NCI-H524 treated with DMSO at 0.1 percent for 48 hours (cell line): Measurements from ENCODE around the gene MKKS.
A peak's percentile ranks its signal among the peaks of the same experiment; 100 is the strongest.

Experiments used
- DNase-seq: peaks from one replicate; lab custom pipeline; 2025; lab: John Stamatoyannopoulos, UW

Gene MKKS

GRCh38 chr20:10433623-10434466 lies at the start of gene MKKS:
TSS of gene MKKS (minus strand) at chr20:10434222. CDS start at chr20:10413514, 20,708 bp downstream.
- peak; percentile 87 for DNase-seq

GRCh38 chr20:10483691-10484090 lies 49.7 kb upstream of the MKKS start:
- no peak for DNase-seq

GRCh38 chr20:10481676-10482075 lies 47.7 kb upstream of the MKKS start:
- peak; percentile 49 for DNase-seq

GRCh38 chr20:10478930-10479329 lies 44.9 kb upstream of the MKKS start:
- no peak for DNase-seq

- no peak for DNase-seq
These were observed 44.2 kb upstream of the MKKS start for GRCh38 chr20:10478205-10478604.

- no peak for DNase-seq
These were observed 42.3 kb upstream of the MKKS start for GRCh38 chr20:10476319-10476724.

- DNase-seq = no peak
These were observed 41.2 kb upstream of the MKKS start for GRCh38 chr20:10475225-10475624.

- no peak for DNase-seq
These were observed 40.7 kb upstream of the MKKS start for GRCh38 chr20:10474606-10475184.

GRCh38 chr20:10472871-10473270 lies 38.8 kb upstream of the MKKS start:
- DNase-seq = no peak

- no peak for DNase-seq
These were observed 36.3 kb upstream of the MKKS start for GRCh38 chr20:10470276-10470675.

- no peak for DNase-seq
These were observed 35.6 kb upstream of the MKKS start for GRCh38 chr20:10469599-10469998.

GRCh38 chr20:10469056-10469455 lies 35.0 kb upstream of the MKKS start:
- no peak for DNase-seq

GRCh38 chr20:10468340-10468845 lies 34.4 kb upstream of the MKKS start:
- DNase-seq = no peak

- DNase-seq = no peak
These were observed 33.8 kb upstream of the MKKS start for GRCh38 chr20:10467681-10468339.

- no peak for DNase-seq
These were observed 32.8 kb upstream of the MKKS start for GRCh38 chr20:10466855-10467254.

- DNase-seq = no peak
These were observed 32.3 kb upstream of the MKKS start for GRCh38 chr20:10466325-10466724.

GRCh38 chr20:10465135-10465534 lies 31.1 kb upstream of the MKKS start:
- DNase-seq = no peak

GRCh38 chr20:10463622-10464021 lies 29.6 kb upstream of the MKKS start:
- DNase-seq = no peak

- no peak for DNase-seq
These were observed 28.5 kb upstream of the MKKS start for GRCh38 chr20:10462516-10462915.

GRCh38 chr20:10461495-10461894 lies 27.5 kb upstream of the MKKS start:
- DNase-seq = no peak

- peak; percentile 80 for DNase-seq
These were observed 20.2 kb upstream of the MKKS start for GRCh38 chr20:10454151-10454750.

GRCh38 chr20:10453241-10453640 lies 19.2 kb upstream of the MKKS start:
- DNase-seq = no peak
